ENCODE measurements around the gene SYK. TPM values are rescaled to one million over a fixed set of nuclear protein-coding genes. Genes with fewer than 3 reads are reported as not detected.
"Not testable (repeated sequence)": the region's sequence is repeated elsewhere in the genome, so short reads cannot be mapped to it uniquely, and the experiment has no call there.

Gene SYK
- total RNA-seq, 4 donors from 2014 or later = 17.9 to 26.2 (median 23.2) TPM

DNA sequence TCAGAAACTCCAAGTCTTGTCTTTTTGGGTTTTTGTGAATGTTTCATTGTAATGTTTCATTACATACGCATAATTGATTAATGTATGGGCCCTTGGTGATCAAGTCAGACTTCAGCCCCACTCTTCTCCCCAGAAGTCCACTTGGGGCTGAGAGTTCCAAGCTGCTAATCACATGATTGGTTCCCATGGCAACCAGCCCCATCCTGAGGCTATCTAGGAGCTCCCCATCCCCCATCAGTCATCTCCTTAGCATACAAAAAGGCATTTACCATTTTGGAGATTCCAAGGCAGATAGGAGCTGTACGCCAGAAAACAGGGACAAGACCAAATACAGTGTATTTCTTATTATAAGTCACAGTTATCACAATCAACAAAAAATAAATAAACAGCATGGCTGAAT is 22.9 kb upstream of the SYK start:
- no peak for DNase-seq (ENCODE audit: low spot score in 2 of 2)
- H3K4me3 ChIP-seq (ENCODE audit: low read depth, poor library complexity, severe bottlenecking) = no peak overlapping the region
- WGBS, 2 donors = 91 to 97% methylated on average over 2 of the region's 2 CpGs
- no peak for TF ChIP-seq CTCF (IDR thresholded peaks at IDR 0.05)
- TF ChIP-seq POLR2A (IDR thresholded peaks at IDR 0.05) = no peak
- intact Hi-C loops (cut with DNase I; ENCODE audit: low total_unique reads) = no loop called here

DNA sequence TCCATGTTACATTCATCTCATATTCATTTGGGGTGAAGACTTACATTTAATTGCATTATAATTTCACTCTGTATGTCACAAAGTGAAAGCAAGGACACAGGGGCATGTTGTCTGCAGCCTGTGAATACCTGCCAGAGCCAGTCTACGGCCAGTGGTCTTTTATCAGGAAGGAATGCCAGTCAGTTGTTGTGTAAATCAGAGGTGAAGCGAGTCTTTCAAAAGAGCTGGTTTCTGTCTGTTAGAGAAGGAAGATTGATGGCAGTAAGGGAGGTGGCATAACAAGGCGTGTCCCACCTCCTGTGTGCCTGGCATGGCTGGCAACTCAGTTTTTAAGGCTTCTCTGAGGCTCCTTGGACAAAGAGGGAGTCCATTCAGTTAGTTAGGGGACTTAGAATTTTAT is 18.1 kb upstream of the SYK start:
- TF ChIP-seq POLR2A (IDR thresholded peaks at IDR 0.05) = no peak
- TF ChIP-seq CTCF (IDR thresholded peaks at IDR 0.05) = no peak
- WGBS, 2 donors = 68 to 74% methylated on average over 3 of the region's 3 CpGs

GRCh38 chr9:90783964-90784363 is 17.7 kb upstream of the SYK start:
- DNase-seq (ENCODE audit: low spot score in 2 of 2) = no peak
- WGBS, 2 donors = 85 to 86% methylated on average over 8 of the region's 8 CpGs
- TF ChIP-seq CTCF (IDR thresholded peaks at IDR 0.05) (no peak), POLR2A (IDR thresholded peaks at IDR 0.05) (no peak)
- intact Hi-C loops (cut with DNase I; ENCODE audit: low total_unique reads) = no loop called here
- no peak overlapping the region for H3K4me3 ChIP-seq (ENCODE audit: low read depth, poor library complexity, severe bottlenecking)

More for the DNA sequence above, 18.1 kb upstream of the SYK start:
- intact Hi-C loops (cut with DNase I; ENCODE audit: low total_unique reads) = no loop called here
- DNase-seq (ENCODE audit: low spot score in 2 of 2) = no peak
- H3K4me3 ChIP-seq (ENCODE audit: low read depth, poor library complexity, severe bottlenecking) = no peak overlapping the region

- intact Hi-C loops (cut with DNase I; ENCODE audit: low total_unique reads) = no loop called here
- no peak overlapping the region for H3K4me3 ChIP-seq (ENCODE audit: low read depth, poor library complexity, severe bottlenecking)
- whole genome bisulfite sequencing, 2 donors = 51 to 53% methylated on average over 4 of the region's 4 CpGs
- no peak for DNase-seq (ENCODE audit: low spot score in 2 of 2)
- no peak for TF ChIP-seq CTCF (IDR thresholded peaks at IDR 0.05)
- no peak for TF ChIP-seq POLR2A (IDR thresholded peaks at IDR 0.05)
Observed at GRCh38 chr9:90787771-90788460, 13.7 kb upstream of the SYK start.

DNA sequence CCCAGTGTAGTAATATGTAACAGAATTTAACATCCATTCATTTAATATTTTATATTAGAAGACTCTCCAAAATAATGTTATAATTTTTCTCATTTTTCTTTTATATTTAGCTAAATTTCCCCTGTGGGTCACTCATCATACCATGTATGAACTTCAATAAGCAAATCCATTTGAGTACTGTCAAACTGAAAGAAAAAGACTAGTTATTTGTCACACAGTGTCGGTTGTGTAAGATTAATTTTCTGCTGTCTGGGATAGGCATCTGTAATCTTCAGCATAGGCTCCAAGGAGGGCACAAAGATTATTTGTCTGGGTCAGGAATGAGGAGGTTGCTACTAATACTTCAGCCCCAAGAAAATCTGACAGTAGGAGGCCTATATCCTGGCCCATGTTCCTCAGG is 13.1 kb upstream of the SYK start:
- DNase-seq (ENCODE audit: low spot score in 2 of 2); H3K4me3 ChIP-seq (ENCODE audit: low read depth, poor library complexity, severe bottlenecking); intact Hi-C loops (cut with DNase I; ENCODE audit: low total_unique reads): not testable (repeated sequence)
- 72 to 78% methylated on average over 1 of the region's 1 CpG for WGBS, 2 donors

GRCh38 chr9:90789408-90789807 is 12.2 kb upstream of the SYK start:
- TF ChIP-seq CTCF (IDR thresholded peaks at IDR 0.05) (no peak), POLR2A (IDR thresholded peaks at IDR 0.05) (no peak)
- H3K4me3 ChIP-seq (ENCODE audit: low read depth, poor library complexity, severe bottlenecking) = no peak overlapping the region
- no peak for DNase-seq (ENCODE audit: low spot score in 2 of 2)
- WGBS, 2 donors = 77 to 89% methylated on average over 4 of the region's 4 CpGs
- intact Hi-C loops (cut with DNase I; ENCODE audit: low total_unique reads) = no loop called here
